ENCODE data around the gene KRTAP20-3. TPM values are rescaled to one million over a fixed set of nuclear protein-coding genes. Genes with fewer than 3 reads are reported as not detected.
A peak's percentile ranks its signal among the peaks of the same experiment; 100 is the strongest.

The KRTAP20-3 gene
- total and polyA plus RNA-seq, 2 experiments from 2014 or later: not detected

- TF ChIP-seq EZH2phosphoT487 (IDR thresholded peaks at IDR 0.05; ENCODE audit: unreplicated experiment) (no peak), JUNB (IDR thresholded peaks at IDR 0.05; ENCODE audit: unreplicated experiment) (no peak), NANOG (IDR thresholded peaks at IDR 0.05; ENCODE audit: borderline replicate concordance) (no peak), CTCF (conservative IDR thresholded peaks at IDR 0.05; ENCODE audit: low read depth in 2 of 2) (no peak), STAT1 (IDR thresholded peaks at IDR 0.05; ENCODE audit: unreplicated experiment) (no peak), REST (IDR thresholded peaks at IDR 0.05; ENCODE audit: unreplicated experiment) (no peak), CREB1 (CRISPR knock-in tag; IDR thresholded peaks at IDR 0.05; ENCODE audit: low read depth) (no peak), EZH2 (IDR thresholded peaks at IDR 0.05; ENCODE audit: low read depth, unreplicated experiment) (no peak), ZNF331 (CRISPR knock-in tag; IDR thresholded peaks at IDR 0.05; ENCODE audit: low read depth) (no peak), ETS1 (IDR thresholded peaks at IDR 0.05) (no peak), POLR2AphosphoS5 (IDR thresholded peaks at IDR 0.05; ENCODE audit: low read depth) (no peak)
Observed at GRCh38 chr21:30600787-30601186, 41.9 kb upstream of the KRTAP20-3 start, which contains the start of gene KRTAP22-1 (continued).

GRCh38 chr21:30605968-30606367 lies 36.7 kb upstream of the KRTAP20-3 start:
- peaks cover 2% of the 10 kb centered on the region for H3K9me3 Mint-ChIP-seq
- peak; percentile 96 for ATAC-seq
- Histone ChIP-seq H3K4me3 (no peak overlapping the region), H2AFZ (no peak overlapping the region), H3K27ac (ENCODE audit: low read depth) (no peak overlapping the region), H3K36me3 (ENCODE audit: insufficient read depth) (no peaks in the 10 kb centered on the region), H3K9me2 (ENCODE audit: insufficient read depth) (no peaks in the 10 kb centered on the region), H3K79me2 (replicated peaks; ENCODE audit: insufficient read depth) (no peaks in the 10 kb centered on the region), H3K4me1 (ENCODE audit: insufficient read depth) (no peaks in the 10 kb centered on the region), H4K20me1 (replicated peaks; ENCODE audit: insufficient read depth) (no peaks in the 10 kb centered on the region), H3F3A (replicated peaks; ENCODE audit: low read depth) (no peaks in the 10 kb centered on the region), H3K4me2 (no peak overlapping the region), H3K27me3 (ENCODE audit: insufficient read depth) (no peaks in the 10 kb centered on the region)
- TF ChIP-seq CTCF (conservative IDR thresholded peaks at IDR 0.05; ENCODE audit: low read depth in 2 of 2): peak; percentile 25 to 36; a peak in 3 of 4 replicates
- TF ChIP-seq JUNB (IDR thresholded peaks at IDR 0.05; ENCODE audit: unreplicated experiment): no peak
- H3K4me1 Mint-ChIP-seq: no peaks in the 10 kb centered on the region
- no peak overlapping the region for H3K27ac Mint-ChIP-seq
- H3K4me3 Mint-ChIP-seq: no peak overlapping the region
- DNase-seq (ENCODE audit: low spot score): peak; percentile 56
- no peaks in the 10 kb centered on the region for H3K36me3 Mint-ChIP-seq (ENCODE audit: low read depth)
- no peaks in the 10 kb centered on the region for H3K27me3 Mint-ChIP-seq (ENCODE audit: insufficient read depth, low read depth, poor library complexity)

All from GM23338 (cell line).